Measurements from ENCODE around the gene AGFG2. TPM values are rescaled to one million over a fixed set of nuclear protein-coding genes. Genes with fewer than 3 reads are reported as not detected.

Gene AGFG2
- total RNA-seq, 3 donors from 2014 or later (not counting 1 experiment from before 2014, with no cell fraction given): 21.5 to 32.6 (median 22.2) TPM

GRCh38 chr7:100576384-100576993 is 37.5 kb downstream of the AGFG2 start:
- 95% methylated on average over 13 of the region's 13 CpGs for WGBS (ENCODE audit: insufficient coverage)
- Mint-ChIP-seq H3K9me3 (no peaks in the 10 kb centered on the region), H3K4me1 (peaks cover 0 to 16% of the 10 kb centered on the region in 2 donors), H3K36me3 (no peaks in the 10 kb centered on the region), H3K27ac (no peak overlapping the region), H3K27me3 (ENCODE audit: low read depth in 2 of 2) (no peaks in the 10 kb centered on the region), H3K4me3 (no peak overlapping the region)
- H3K9me3 ChIP-seq (ENCODE audit: control insufficient read depth, insufficient read depth, low read length): no peaks in the 10 kb centered on the region
- H3K27ac ChIP-seq (ENCODE audit: low read length): no peak overlapping the region
- ATAC-seq (no peak), DNase-seq (no peak)
- H3K36me3 ChIP-seq (ENCODE audit: control insufficient read depth, insufficient read depth, low read length): peaks cover 77% of the 10 kb centered on the region
- H3K27me3 ChIP-seq (ENCODE audit: control insufficient read depth, insufficient read depth, low read length): no peaks in the 10 kb centered on the region
- H3K4me3 ChIP-seq (ENCODE audit: low read length): no peak overlapping the region
- peaks cover 3% of the 10 kb centered on the region for H3K4me1 ChIP-seq (ENCODE audit: control insufficient read depth, insufficient read depth, low read length)
- intact Hi-C loops (cut with micrococcal nuclease): no loop called here
- TF ChIP-seq CTCF (IDR thresholded peaks at IDR 0.05): no peak

GRCh38 chr7:100577103-100577502 is 38.1 kb downstream of the AGFG2 start:
- 97% methylated on average over 24 of the region's 24 CpGs for WGBS (ENCODE audit: insufficient coverage)
- Mint-ChIP-seq H3K4me3 (no peak overlapping the region), H3K9me3 (no peaks in the 10 kb centered on the region), H3K27ac (no peak overlapping the region), H3K36me3 (no peaks in the 10 kb centered on the region), H3K4me1 (peaks cover 0 to 13% of the 10 kb centered on the region in 2 donors), H3K27me3 (ENCODE audit: low read depth in 2 of 2) (no peaks in the 10 kb centered on the region)
- Histone ChIP-seq H3K36me3 (ENCODE audit: control insufficient read depth, insufficient read depth, low read length) (peaks cover 83% of the 10 kb centered on the region), H3K4me3 (ENCODE audit: low read length) (no peak overlapping the region), H3K4me1 (ENCODE audit: control insufficient read depth, insufficient read depth, low read length) (peaks cover 7% of the 10 kb centered on the region), H3K27me3 (ENCODE audit: control insufficient read depth, insufficient read depth, low read length) (no peaks in the 10 kb centered on the region), H3K27ac (ENCODE audit: low read length) (no peak overlapping the region), H3K9me3 (ENCODE audit: control insufficient read depth, insufficient read depth, low read length) (no peaks in the 10 kb centered on the region)
- TF ChIP-seq CTCF (IDR thresholded peaks at IDR 0.05): no peak
- no peak for ATAC-seq
- intact Hi-C loops (cut with micrococcal nuclease): no loop called here
- DNase-seq: no peak

- no peaks in the 10 kb centered on the region for H3K27me3 ChIP-seq (ENCODE audit: control insufficient read depth, insufficient read depth, low read length)
- 97% methylated on average over 14 of the region's 14 CpGs for WGBS (ENCODE audit: insufficient coverage)
- H3K4me3 ChIP-seq (ENCODE audit: low read length): no peak overlapping the region
- Mint-ChIP-seq H3K4me3 (no peak overlapping the region), H3K9me3 (no peaks in the 10 kb centered on the region), H3K27ac (no peak overlapping the region), H3K36me3 (no peaks in the 10 kb centered on the region), H3K4me1 (peaks cover 0 to 10% of the 10 kb centered on the region in 2 donors), H3K27me3 (ENCODE audit: low read depth in 2 of 2) (no peaks in the 10 kb centered on the region)
- no peak overlapping the region for H3K27ac ChIP-seq (ENCODE audit: low read length)
- no peaks in the 10 kb centered on the region for H3K9me3 ChIP-seq (ENCODE audit: control insufficient read depth, insufficient read depth, low read length)
- DNase-seq (no peak), ATAC-seq (no peak)
- TF ChIP-seq CTCF (IDR thresholded peaks at IDR 0.05): no peak
- H3K4me1 ChIP-seq (ENCODE audit: control insufficient read depth, insufficient read depth, low read length): peaks cover 11% of the 10 kb centered on the region
- intact Hi-C loops (cut with micrococcal nuclease): no loop called here
- peaks cover 86% of the 10 kb centered on the region for H3K36me3 ChIP-seq (ENCODE audit: control insufficient read depth, insufficient read depth, low read length)
Observed at GRCh38 chr7:100577507-100577906, 38.5 kb downstream of the AGFG2 start.
